HEK293T (cell line): ENCODE data around the gene LETMD1.

Experiments
- BHLHE40 ChIP-seq: fragments of 450-650 bp; IDR thresholded peaks from 2 replicates; pipeline ENCODE4 v1.6.1; 2016; ENCODE audit warnings: mild to moderate bottlenecking, moderate library complexity, borderline replicate concordance
- FOXA1 ChIP-seq: fragments of 450-650 bp; IDR thresholded peaks from 2 replicates; pipeline ENCODE4 v1.6.1; 2016; ENCODE audit warnings: mild to moderate bottlenecking
- NFRKB ChIP-seq: fragments of 450-650 bp; IDR thresholded peaks from 2 replicates; pipeline ENCODE4 v1.6.1; 2016; ENCODE audit warnings: mild to moderate bottlenecking, moderate library complexity
- SP1 ChIP-seq: fragments of 450-650 bp; IDR thresholded peaks from 2 replicates; pipeline ENCODE4 v1.6.1; 2017
- TARDBP ChIP-seq: fragments of 450-650 bp; IDR thresholded peaks from 2 replicates; pipeline ENCODE4 v1.6.1; 2016

- TF ChIP-seq NFRKB (no peak), BHLHE40 (no peak), FOXA1 (no peak), TARDBP (no peak), SP1 (no peak)
Measured at GRCh38 chr12:51017452-51017851, 30.7 kb upstream of the LETMD1 start.
